ENCODE measurements around the gene SYVN1.
"Not testable (repeated sequence)": the region's sequence is repeated elsewhere in the genome, so short reads cannot be mapped to it uniquely, and the experiment has no call there.

SYVN1 gene

GRCh38 chr11:65126624-65127274 lies 7.6 kb downstream of the SYVN1 start:
- no peak for DNase-seq

- no peak for DNase-seq
Measured at GRCh38 chr11:65125197-65126056, 8.9 kb downstream of the SYVN1 start.

GRCh38 chr11:65124480-65125196 lies 9.7 kb downstream of the SYVN1 start:
- DNase-seq = no peak

- DNase-seq = peak; percentile 98
Measured at GRCh38 chr11:65121865-65122696, 12.2 kb downstream of the SYVN1 start, which contains the start of the genes FAU and MRPL49. TSS of gene FAU (minus strand) at chr11:65122134. CDS start at chr11:65121813, 321 bp downstream. TSS of gene MRPL49 (plus strand) at chr11:65122321. CDS start at chr11:65122347, 26 bp downstream.

- no peak for DNase-seq
Measured at GRCh38 chr11:65121447-65121864, 12.9 kb downstream of the SYVN1 start.

- DNase-seq = no peak
Measured at GRCh38 chr11:65120831-65121230, 13.5 kb downstream of the SYVN1 start.

- no peak for DNase-seq
Measured at GRCh38 chr11:65119670-65119995, 14.7 kb downstream of the SYVN1 start.

GRCh38 chr11:65118891-65119669 lies 15.2 kb downstream of the SYVN1 start:
- DNase-seq = not testable (repeated sequence)

GRCh38 chr11:65118097-65118837 lies 16.1 kb downstream of the SYVN1 start:
- no peak for DNase-seq

GRCh38 chr11:65117206-65118096 lies 16.9 kb downstream of the SYVN1 start, which contains the start of gene ZNHIT2:
TSS of gene ZNHIT2 (minus strand) at chr11:65117701. CDS start at chr11:65117653, 48 bp downstream.
- DNase-seq = peak; percentile 100

GRCh38 chr11:65116370-65117205 lies 17.7 kb downstream of the SYVN1 start:
- peak; percentile 63 for DNase-seq

- no peak for DNase-seq
Measured at GRCh38 chr11:65115361-65116082, 18.8 kb downstream of the SYVN1 start.

- no peak for DNase-seq
Measured at GRCh38 chr11:65114538-65115171, 19.7 kb downstream of the SYVN1 start.

GRCh38 chr11:65113839-65114238 lies 20.5 kb downstream of the SYVN1 start:
- no peak for DNase-seq

- no peak for DNase-seq
Measured at GRCh38 chr11:65113361-65113756, 21.0 kb downstream of the SYVN1 start.

GRCh38 chr11:65112546-65113360 lies 21.6 kb downstream of the SYVN1 start:
- DNase-seq = peak; percentile 63

Data from COR-L47 (cell line).